ENCODE data around the gene SNUPN. TPM values are rescaled to one million over a fixed set of nuclear protein-coding genes. Genes with fewer than 3 reads are reported as not detected.
"Not testable (repeated sequence)": the region's sequence is repeated elsewhere in the genome, so short reads cannot be mapped to it uniquely, and the experiment has no call there.

SNUPN gene
- total RNA-seq, 1 donor from 2014 or later, result 22.0 TPM

DNA sequence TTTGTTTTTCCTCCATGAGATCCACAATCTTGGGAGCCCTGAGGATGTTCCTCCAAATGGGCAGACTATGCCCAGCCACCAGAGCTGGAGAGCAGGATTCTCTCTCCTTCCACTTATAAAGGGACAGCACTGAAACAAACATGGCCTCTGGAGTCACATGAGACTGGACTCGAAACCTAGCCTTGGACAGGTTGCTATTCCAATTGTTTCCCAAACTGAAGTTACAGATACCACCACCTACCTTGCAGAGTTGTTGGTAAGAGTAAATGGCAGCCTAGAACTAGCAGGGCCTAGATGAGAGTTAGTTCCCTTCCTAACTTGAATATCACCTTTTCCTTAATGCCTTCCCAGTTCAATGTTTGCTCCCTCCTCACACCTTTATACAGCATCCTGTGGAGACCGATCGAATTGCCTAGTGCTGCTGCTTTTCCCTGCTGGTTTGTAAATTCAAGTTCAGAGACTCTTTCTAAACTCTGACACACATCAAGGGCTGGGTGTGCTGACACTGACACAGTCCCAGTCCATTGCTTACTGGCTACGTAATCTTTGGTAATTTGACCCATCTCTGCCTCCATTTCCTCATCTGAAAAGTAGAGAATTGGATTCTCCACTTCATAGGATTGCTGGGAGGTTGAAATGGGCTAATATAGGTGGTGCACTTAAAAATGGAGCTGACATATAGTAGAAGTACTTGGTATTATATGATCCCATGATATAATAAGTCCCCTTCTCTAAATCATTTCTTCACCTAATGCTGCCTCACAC, 11.9 kb upstream of the SNUPN start:
- no peak for DNase-seq (ENCODE audit: low spot score)

DNA sequence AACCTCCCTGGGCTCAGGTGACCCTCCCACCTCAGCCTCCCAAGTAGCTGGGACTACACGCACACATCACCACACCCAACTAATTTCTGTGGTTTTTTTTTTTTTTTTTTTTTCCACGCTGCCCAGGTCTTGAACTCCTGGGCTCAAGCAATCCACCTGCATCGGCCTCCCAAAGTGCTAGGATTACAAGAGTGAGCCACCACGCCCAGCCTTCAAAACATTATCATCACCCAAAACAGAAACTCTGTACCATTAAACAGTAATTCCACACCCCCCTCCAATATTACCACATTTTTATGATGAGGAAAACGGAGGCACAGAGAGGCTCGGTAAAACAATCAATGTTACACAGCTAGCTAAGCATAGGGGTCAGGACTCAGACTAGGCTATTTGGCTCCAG, 10.5 kb upstream of the SNUPN start:
- no peak for DNase-seq (ENCODE audit: low spot score)

DNA sequence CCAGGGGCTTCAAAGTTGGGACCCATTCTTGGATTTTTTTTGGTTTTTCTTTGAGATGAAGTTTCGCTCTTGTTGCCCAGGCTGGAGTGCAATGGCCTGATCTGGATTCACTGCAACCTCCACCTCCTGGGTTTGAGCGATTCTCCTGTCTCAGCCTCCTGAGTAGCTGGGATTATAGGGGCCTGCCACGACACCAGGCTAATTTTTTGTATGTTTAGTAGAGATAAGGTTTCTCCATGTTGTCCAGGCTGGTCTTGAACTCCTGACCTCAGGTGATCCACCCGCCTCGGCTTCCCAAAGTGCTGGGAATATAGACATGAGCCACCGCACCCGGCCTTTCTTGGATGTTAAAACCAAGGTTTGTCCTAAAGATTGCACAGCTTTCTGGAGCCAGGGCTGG, 8.4 kb upstream of the SNUPN start:
- DNase-seq (ENCODE audit: low spot score), result not testable (repeated sequence)

DNA sequence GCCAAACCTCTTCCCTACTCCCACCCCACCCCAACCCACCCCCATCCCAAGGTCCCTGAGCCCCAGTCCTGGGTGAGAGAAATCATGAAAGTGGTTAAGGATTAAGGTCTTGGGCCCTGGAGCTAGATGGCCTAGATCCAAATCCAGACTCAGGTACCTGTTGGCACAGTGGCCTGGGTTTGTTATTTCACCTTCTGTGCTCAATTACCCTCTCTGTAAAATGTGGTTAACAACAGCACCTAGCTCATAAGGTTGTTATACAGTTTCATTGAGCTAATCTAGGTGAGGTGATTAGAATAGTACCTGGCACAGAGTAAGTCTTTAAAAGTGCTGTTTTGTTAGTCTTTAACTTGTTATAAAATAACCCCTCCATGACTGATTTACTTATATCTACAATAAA, 6.4 kb upstream of the SNUPN start:
- DNase-seq (ENCODE audit: low spot score), result no peak

DNA sequence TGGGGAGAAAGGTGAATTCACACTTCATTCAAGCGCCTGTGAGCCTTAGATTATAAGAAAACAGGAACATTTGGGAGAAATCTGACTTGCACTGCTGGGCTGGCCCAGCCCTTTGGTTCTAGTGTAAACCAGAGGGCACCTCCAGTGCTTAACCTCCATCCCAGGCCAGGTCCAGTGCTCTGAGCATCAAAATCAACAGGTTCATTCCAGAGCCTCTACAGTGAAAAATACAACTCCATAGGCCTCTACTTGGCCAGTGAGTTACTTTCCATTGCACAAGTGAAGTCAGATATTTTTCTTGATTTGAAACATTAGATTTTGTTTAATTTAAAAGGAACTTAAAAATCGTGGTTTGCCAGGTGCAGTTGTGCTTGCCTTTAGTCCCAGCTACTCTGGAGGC, 3.0 kb downstream of the SNUPN start:
- DNase-seq (ENCODE audit: low spot score), result no peak

DNA sequence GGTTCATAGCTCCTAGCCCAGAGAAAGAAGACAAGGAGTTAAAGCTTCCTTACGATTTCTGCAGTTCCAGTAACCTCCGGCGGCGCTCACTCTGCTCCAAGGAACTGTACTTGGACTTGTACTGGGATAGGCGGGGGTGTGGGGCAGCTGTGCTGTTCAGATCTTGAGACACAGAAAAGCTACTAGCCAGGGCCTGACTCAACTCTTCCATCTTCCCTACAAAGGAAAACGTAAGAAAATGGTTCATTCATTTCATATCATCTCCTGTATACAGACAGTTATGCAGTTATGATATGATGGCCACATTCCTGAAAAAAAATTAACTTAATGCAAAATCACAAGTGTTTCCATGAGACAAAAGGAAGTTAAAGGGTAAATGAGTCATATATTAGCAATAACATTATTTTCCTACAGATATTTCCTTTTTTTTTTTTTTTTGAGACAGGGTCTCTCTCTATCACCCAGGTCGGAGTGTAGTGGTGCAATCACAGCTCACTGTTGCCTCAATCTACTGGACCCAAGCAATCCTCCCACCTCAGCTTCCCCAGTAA, 4.6 kb downstream of the SNUPN start:
- no peak for DNase-seq (ENCODE audit: low spot score)

DNA sequence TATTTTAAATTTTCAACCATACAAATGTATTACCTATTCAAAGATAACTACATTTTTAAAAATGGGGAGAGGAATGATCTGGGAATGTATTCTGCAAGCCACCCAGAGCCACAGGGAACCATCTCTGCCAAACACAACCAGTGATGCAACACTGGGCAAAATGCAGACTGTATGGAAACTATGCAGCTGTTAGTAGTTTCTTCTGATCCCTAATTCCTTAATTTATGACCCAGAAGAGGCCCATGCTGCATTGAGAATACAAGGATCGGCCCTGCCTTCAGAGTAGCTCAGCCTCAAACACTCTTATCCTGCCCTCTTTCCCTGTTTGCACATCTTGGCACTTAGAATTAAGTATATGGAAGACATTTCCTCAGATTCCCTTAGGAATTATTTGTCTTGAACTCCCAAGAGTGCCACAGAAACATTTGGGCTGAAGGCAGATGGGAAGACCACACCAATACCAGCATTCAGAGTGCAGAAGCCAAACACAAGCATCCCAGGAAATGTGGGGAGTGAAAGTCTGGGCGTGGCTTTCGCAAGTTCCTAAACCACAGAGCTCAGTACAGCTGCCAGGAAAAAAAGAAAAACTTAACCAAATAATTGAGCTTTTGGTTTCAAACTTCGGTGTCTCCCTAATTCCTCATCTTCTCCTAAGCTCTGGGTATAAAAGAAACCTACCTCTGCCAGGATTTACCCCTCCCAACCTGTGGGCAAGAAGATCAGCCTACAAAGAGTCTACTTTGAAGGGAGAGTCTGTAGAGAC, 5.3 kb downstream of the SNUPN start:
- no peak for DNase-seq (ENCODE audit: low spot score)

DNA sequence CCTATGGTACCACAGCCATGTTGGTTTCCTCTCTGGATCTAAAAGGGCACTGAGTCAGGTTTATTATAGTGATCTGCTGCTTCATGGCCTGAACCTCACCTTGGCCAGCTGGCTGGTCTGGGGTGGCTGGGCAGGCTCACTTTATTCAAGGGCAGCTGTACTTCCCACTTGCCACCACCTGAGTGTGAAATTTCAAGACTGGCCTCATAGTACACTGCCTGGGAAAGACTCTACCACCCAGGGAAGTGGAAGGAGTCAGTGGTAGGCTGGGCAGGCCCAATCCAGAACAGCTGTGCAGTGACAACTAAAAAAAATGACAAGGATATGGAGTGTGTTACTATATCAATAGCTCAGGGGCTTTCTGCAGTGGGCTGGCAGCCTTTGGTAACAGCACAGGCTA, 8.8 kb downstream of the SNUPN start:
- DNase-seq (ENCODE audit: low spot score), result no peak

DNA sequence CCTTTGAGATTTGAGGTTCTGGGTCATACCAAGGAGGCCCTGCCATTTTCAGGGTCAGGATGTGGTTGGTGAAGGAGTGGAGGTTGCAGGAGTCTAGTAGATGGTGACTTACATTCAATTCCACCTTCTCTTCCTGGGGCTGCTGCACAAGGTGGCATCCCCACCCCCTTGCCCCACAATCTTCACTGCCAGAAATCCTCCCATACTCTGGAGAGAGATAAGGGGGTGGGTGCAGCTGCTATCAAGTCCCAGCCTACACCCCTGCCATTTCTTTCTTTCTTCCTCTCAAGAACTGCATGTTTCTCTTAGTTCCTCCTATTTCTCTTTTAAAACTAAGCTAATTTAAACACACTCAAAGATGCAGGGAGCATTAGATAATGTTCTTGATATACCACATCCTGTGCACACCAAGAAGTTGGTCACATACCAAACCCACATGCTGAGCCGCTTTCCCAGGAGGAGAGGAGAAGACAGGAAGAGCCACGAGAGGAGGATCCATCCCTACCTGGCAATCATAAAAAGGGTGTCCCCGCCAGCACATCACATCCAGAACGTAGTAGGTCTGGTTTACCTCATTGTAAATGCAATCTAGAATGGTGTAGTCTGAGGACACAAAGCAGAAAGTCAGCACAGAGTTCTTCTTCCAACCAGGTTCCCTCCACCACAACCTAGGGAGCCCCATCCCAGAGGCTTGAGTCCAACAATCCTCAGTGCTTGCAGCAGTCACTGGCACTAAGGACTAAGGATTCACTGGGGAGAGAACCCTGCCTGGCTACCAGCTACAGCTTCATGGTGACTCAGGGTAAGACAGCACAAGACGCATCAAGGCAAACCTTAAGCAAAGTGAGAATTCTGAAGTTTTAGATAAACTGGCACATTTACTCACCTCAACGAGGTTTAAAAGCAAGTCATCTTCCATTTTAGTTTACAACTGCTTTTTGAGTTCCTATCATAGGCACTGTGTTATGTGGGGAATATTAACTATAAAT, 18.5 kb downstream of the SNUPN start:
- no peak for DNase-seq (ENCODE audit: low spot score)

DNA sequence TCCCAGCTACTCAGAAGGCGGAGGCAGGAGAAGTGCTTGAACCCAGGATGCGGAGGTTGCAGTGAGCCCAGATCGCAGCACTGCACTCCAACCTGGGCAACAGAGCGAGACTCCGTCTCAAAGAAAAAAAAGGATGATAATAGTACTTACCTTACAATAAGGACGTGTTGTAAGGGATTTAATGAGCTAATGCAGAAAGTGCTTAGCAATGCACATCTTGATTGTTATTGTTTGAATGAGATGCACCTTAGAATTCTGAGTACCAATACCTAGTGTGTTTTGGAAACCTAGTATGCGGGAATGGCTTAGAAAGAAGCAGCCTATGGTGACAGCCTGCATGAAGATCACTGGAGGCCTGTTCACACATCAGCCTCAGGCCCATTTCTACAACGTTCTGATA, 19.5 kb downstream of the SNUPN start:
- DNase-seq (ENCODE audit: low spot score), result no peak

DNA sequence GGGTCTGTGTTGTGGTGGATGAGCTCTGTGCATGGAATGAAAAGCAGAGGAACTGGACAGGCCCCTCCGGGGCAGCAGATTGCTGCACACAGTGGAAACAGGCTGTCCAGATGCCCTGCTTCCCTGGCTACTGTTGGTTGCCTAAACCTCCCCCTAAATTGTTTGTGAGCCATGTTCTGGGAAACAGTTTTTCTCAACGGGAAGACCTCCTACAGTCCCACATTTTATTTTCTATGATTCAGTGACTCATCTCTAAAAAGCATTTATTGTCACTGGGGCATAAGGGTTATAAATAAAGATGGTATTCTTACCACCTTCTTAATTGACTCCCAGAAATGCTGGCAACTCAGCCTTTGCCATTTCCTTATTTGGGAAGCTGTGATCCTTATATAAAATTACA, 26.1 kb downstream of the SNUPN start:
- no peak for DNase-seq (ENCODE audit: low spot score)

DNA sequence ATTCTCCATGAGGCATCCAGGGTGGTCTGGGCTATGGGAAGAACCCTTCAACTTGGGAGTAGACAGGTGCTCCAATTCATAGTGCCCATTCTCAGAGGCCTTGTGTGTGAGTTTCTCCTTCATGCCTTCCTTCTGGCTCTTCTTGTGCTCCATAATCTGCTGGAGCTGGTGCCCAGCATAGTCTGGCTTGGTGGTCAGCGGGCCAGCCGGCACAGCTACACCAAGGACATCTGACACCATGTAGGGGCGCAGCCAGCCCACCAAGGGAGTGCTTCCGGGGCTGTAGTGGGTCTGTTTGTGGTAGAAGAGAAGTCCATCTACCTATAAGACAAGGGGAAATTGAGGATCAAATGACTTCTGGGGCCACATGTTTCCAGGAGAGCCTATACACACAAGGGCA, 27.2 kb downstream of the SNUPN start:
- DNase-seq (ENCODE audit: low spot score), result no peak

DNA sequence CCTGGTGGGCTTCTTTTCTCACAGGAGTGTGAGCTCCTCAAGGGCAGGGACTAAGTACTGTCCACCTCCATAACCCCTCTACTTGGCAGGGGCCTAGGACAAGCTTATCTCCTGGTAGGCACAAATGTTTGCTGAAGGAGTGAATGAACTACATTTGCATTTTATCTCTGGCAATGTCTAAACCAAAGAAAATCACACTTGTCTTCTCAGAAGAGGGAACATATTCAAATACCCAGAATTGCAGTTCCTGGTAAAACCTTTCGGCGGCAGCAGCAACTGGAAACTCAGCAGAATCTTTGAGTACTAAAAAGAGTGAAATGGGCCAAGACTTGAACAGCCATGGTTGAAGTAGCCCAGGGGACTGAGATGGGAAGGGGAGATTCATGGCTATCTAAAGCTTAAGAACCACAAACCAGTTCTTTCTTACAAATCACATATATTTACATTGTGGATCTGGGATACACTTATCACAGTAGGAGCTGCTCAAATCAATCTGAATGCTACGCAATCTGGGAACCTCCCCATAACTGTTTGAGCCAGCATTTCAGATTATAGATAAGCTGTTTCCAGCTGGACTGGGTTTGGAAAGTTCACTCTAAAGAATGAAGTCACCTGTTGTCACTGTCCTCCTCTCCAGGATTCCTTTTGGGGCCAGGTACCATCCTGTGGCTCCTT, 27.7 kb downstream of the SNUPN start:
- DNase-seq (ENCODE audit: low spot score), result no peak

DNA sequence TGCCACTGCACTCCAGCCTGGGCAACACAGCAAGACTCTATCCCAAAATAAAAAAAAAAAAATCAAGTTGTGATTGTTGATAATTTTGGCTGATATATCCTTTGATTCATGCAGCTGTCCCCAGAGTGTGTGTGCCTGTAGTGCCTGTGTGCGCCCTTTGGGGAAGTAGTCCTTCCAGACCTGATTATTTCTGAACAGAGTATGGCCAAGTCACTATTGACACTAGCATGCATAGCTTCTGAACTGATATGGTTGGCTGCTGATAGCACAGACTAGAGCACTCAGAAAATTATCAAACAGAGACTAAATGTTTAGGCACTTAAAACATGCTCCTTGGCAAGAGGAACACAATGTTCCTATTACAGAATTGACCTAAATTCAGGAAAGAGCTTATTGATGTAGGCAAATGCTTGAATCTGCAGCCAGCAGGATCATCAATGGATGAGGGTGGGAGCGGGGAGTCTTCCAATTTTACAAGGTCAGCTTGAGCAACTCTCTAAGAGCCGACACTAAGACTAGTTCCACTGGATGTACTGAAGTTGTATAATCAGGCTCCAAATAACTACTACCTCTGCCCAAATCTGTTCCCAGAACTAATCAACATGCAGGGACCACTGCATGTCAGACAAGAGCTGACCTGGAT, 28.7 kb downstream of the SNUPN start:
- no peak for DNase-seq (ENCODE audit: low spot score)

DNA sequence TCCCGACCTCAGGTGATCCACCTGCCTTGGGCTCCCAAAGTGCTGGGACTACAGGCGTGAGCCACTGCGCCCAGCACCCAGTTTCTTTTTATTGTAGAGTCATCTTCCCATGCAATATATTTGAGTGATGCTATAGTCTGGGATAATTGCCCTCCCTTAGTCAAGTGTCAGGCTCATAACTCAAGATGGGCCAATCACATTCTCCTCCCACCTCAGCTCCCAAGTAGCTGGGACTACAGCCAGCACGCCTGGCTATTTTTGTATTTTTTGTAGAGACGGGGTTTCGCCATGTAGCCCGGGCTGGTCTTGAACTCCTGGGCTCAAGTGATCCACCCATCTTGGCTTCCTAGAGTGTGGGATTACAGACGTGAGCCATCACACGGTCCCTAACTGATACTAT, 31.2 kb downstream of the SNUPN start:
- DNase-seq (ENCODE audit: low spot score), result no peak

DNA sequence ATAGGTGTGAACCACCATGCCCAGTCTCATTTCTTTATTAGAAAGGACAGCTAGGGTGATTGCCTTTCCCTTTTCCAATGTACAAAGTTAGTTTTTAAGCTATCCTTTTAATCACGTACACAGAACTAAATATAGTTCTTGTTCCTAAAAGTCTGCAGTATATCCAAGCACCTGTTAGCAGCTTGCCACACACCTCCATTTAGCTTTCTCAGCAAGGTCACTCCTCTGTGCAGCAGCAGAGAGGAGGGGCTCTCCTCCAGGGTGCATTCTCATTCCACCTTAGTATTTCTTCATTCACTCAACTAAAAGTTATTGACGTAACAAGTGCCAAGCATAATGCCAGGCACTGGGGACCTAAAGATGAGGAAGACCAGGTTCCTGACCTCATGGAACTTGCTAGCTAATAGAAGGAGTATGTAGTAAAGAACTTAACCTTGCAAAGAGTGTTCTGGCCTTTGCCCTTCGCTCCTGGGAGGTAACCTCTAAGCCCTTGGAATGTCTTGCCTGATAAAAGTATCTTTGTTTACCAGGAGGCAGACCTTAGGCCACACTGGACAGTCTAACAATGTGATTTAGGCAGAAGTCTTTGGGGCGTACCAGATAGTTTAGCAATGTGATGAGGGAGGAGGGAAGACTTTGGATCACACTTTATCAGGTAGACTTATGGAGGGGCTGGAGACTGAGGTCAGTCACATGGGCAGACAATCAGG, 33.7 kb downstream of the SNUPN start:
- peak; percentile 9 for DNase-seq (ENCODE audit: low spot score)

DNA sequence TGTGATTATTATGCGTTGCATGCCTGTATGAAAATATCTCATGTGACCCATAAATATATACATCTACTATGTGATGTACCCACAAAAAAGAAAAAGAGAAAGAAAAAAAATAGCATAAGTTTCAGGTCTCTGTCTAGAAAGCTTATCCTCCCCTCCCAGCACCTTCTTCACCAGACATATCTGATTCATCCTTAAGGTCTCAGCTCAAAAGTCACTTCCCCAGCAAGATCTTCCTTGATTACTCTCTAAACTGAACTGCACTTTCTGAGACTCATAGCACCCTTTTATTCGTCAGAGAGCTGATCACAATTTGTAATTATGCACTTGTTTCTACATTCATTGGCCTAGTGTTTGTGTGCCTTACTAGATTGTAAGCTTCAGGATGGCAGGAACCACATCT, 35.3 kb downstream of the SNUPN start:
- DNase-seq (ENCODE audit: low spot score), result no peak

DNA sequence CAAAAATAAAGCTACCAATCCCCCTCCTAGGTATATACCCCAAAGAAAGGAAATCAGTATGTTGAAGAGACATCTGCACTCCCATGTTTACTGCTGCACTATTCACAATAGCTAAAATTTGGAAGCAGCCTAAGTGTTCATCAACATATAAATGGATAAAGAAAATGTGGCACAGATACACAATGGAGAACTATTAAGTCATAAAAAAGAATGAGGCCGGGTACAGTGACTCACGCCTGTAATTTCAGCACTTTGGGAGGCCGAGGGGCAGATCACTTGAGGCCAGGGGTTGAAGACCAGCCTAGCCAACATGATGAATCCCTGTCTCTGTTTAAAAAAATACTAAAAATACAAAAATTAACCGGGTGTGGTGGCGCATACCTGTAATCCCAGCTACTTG, 36.5 kb downstream of the SNUPN start:
- no peak for DNase-seq (ENCODE audit: low spot score)

DNA sequence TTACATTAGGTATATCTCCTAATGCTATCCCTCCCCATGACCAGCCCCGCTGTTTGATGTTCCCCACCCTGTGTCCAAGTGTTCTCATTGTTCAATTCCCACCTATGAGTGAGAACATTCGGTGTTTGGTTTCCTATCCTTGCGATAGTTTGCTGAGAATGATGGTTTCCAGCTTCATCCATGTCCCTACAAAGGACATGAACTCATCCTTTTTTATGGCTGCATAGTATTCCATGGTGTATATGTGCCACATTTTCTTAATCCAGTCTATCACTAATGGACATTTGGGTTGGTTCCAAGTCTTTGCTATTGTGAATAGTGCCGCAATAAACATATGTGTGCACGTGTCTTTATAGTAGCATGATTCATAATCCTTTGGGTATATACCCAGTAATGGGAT, 39.1 kb downstream of the SNUPN start:
- DNase-seq (ENCODE audit: low spot score), result not testable (repeated sequence)

DNA sequence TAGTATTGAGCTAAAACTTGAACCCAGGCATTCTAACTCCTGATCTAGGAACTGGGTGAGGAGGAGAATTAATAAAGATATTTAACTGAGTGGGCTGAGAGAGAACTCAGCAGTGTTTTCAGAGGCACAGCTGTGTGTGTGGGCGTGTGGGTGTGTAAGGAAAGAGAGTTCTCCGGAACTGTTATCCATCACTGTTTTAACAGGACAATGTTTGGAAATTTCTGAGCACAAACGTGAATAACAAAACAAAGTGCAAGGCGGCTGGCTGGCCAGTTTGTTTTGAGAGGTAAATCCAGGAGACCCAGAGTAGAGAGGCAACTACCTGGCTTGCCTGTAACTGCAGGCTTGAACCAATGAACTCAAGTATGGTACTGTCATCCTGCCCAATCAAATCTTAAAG, 41.4 kb downstream of the SNUPN start:
- no peak for DNase-seq (ENCODE audit: low spot score)

Data from mesenteric fat pad (tissue), 1 donor.